ENCODE data around the gene MICA.
"Not testable (repeated sequence)": the region's sequence is repeated elsewhere in the genome, so short reads cannot be mapped to it uniquely, and the experiment has no call there.

The MICA gene

DNA sequence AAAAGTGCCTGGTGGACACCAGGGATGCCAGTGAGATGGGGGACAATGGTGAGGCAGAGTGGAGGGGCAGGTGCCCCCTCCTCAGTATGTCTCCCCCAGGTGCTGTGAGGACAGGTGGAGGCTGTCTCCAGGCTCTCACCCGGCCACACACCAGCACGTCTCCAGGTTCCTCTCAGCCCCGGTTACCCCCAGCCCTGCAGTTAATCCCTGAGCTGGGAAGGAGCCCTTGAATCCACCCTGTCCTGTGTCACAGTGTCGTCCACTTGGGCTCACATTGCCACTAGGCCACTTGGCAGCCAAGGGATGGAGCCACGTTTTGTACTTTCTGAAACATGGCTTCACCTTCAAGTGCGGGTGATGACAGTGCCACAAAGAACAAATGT, 24.7 kb upstream of the MICA start:
- DNase-seq (ENCODE audit: low read depth), result no peak
- no peak overlapping the region for H3K4me3 ChIP-seq (ENCODE audit: low read depth, low read length)

DNA sequence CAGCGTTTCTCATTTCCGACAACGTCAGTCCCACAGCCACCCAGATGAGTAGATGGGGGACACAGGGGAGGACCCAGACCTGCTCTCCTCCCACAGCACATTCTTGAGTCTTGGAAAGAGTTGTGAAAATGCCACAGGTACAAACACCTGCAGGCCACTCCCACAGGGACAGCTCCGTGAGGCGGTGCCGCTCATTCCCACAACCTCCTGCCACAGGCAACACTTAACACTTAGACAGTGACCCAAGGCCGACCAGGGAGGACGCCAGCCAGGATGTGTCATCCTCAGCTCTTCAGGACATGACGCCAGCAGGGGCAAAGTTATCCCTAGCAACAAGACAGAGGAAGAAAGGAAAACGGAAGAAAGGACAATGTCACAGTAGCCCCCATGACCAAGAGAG, 23.5 kb upstream of the MICA start:
- no peak for DNase-seq (ENCODE audit: low read depth)
- H3K4me3 ChIP-seq (ENCODE audit: low read depth, low read length), result no peak overlapping the region

DNA sequence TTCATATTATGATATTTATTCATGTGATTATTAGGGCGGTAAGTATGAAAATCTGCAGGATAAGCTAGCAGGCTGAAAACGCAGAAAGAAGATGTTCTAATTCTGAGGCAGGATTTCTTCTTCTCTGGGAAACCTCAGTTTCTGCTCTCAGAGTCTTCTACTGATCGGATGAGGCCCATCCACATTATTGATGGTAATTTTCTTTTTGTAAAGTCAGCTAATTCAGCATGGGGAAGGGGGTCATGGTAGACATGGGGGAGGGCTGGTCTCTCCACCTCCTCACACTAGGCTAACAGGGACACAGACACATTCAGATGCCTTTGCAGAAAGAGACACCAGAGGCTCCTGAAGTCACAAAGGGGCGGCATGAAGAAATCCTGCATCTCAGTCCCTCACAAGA, 21.7 kb upstream of the MICA start:
- H3K4me3 ChIP-seq (ENCODE audit: low read depth, low read length), result no peak overlapping the region
- no peak for DNase-seq (ENCODE audit: low read depth)

DNA sequence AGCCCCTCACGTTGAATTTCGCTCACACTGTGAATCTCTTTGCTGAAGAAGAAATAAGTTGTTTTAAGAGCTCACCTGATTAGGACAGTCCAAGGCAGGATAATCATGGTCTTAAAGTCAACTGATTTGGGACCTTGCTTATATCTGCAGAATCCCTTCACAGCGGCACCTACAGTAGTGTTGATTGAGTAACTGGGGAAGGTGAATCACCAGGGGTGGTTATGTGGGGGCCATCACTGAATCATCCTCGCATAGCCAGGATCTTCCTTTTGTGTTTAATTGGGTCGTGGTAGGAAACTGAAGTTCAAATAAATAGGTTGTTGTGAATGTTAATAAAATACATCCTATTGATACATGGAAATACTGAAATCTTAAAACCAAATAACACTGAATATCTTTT, 20.2 kb upstream of the MICA start:
- H3K4me3 ChIP-seq (ENCODE audit: low read depth, low read length), result no peak overlapping the region
- DNase-seq (ENCODE audit: low read depth), result no peak

DNA sequence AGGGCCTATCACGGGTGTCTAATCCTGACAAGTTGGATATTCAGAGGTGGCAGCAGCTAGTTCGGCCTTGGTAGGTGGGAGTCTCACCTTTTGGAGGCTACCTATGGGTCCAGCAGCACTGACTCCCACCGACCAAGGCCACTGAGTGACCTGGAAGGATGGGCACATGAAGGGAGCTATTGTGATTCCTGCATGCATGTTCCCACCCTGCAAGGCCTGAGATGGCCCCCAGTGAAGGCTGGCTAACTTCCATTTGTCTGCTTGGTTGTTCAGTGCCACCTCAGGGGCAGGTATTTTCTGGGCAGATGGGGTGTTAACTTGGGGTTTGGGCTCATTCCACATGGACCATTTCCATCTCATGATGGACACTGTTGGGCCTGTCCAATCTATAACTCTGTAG, 18.4 kb upstream of the MICA start:
- no peak for DNase-seq (ENCODE audit: low read depth)
- H3K4me3 ChIP-seq (ENCODE audit: low read depth, low read length), result no peak overlapping the region

DNA sequence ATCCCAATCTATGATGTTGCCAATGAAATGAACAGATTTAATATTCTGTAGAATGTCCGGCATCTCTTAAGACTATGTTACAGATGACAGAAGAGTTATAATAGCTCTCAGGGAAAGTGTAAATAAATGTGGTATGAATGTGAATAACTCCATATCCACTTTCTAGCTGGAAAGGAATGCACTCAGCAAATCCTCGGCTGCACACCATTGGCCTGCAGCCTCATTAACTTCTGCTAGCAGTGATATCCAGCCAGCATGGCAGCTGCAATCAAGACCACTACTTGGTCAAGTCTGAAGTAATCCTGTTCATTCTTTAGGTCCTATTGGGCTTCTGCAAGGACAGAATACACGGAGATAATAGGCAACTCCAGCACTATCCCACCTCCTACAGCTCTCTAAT, 17.3 kb upstream of the MICA start:
- no peak overlapping the region for H3K4me3 ChIP-seq (ENCODE audit: low read depth, low read length)
- DNase-seq (ENCODE audit: low read depth), result no peak

DNA sequence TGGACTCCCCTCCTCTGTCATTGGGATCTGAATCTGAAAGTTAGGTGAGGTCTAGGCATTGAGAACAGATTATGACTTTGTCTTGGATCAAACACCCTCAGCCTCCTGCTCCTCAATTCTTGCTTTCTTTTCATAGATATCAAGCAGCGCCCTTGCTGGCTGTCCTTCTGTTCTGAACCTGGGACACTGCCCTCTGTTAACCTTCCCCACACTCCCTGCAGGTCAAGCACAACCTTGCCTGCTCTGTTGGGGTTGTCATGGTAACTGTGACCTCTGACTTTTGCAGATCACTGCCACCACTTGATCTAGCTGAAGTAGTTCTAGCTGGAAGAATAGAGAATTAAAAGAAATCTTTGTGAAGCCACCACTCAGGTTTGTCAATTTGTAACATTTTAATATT, 16.4 kb upstream of the MICA start:
- no peak for DNase-seq (ENCODE audit: low read depth)
- H3K4me3 ChIP-seq (ENCODE audit: low read depth, low read length), result no peak overlapping the region

DNA sequence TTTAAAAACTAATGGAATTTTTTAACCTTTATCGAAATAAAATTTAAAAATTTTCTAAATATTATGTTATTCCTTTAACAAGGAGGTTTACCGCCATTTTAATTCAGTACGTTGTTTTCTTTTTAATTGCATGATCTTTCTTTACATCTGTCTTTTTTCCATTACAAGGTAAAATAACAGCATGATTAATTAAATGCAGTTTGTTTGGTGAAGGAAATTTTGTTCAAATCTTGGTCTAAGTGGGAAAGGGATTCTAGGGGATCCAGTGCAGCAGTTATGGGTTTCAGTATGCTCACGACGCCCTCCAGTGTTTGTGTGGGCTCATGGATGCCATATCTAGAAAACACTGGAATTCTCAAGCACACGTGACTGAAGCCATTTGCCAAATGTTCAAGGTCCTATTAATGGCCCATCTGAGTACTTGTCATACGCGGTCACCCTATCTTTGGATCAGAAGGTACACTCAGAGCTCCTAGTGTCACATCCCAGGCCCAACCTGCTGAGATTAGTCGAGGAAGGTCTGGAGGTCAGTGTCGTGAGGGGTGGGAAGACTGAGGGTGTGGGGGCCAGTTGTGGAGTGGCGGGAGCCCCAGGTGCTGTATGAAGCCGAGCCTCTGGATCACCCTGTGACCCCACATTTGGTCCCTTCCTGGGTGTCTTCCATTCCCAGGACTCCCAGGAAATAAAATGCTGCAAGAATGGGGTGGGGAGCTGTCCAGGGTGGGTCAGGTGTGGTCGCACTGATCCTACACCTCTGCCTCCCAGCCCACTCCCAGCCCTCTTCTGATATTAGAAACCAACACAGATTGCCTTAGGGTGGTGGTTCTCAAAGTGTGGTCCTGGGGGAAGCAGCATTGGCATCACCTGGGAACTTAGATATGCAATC, 14.2 kb upstream of the MICA start:
- not testable (repeated sequence) for DNase-seq (ENCODE audit: low read depth); H3K4me3 ChIP-seq (ENCODE audit: low read depth, low read length)

DNA sequence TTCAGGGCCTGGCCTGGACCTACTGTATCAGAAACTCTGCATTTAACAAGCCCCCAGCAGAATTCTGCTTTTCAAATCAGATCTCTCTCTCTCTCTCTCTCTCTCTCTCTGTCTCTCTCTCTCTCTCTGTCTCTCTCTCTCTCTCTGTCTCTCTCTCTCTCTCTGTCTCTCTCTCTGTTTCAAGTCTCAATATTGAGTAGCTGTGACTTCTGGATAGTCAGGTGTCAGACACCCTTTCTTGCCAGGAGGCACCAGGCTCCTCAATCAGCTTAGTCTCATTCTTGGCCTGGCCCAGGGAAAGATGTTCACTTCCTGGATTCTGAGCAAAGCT, 13.6 kb upstream of the MICA start:
- H3K4me3 ChIP-seq (ENCODE audit: low read depth, low read length); DNase-seq (ENCODE audit: low read depth): not testable (repeated sequence)

DNA sequence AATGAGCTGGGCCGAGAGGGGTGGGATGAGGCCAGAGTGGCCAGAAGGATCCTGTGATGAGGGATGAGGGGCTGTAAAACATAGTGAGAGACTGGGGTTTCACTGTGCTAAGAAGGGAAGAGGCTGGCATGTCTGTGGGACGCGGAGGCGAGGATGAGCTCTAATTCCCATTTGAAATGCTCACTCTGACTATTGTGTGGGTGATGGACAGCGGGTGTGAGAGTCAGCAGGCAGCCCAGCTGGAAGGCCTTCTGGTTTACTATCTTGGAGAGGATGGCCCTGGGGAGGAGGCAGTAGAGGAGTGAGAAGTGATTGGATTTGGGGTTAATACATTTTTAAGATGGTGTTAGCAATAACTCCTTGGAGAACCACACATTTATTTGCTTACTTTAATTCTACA, 9.5 kb upstream of the MICA start:
- no peak overlapping the region for H3K4me3 ChIP-seq (ENCODE audit: low read depth, low read length)
- DNase-seq (ENCODE audit: low read depth), result no peak

DNA sequence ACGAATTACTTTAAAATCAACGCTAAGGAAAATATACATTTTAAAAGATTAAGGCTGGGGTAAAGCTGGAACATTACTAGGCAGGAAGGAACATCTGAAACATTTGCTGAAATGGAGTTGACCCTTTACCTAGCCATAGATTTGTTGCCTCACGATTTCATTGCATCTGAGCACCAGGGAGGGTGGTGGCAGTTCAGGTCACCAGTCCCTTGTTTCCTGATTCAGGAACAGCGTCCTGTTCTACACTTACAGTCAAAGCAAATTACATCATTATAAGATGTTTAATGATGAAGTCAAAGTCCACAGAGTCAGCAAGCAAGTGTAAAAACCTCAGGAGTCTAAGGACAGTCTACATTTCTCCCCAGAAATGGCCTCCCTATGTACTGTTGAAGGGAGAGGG, 9.0 kb upstream of the MICA start:
- H3K4me3 ChIP-seq (ENCODE audit: low read depth, low read length), result no peak overlapping the region
- no peak for DNase-seq (ENCODE audit: low read depth)

DNA sequence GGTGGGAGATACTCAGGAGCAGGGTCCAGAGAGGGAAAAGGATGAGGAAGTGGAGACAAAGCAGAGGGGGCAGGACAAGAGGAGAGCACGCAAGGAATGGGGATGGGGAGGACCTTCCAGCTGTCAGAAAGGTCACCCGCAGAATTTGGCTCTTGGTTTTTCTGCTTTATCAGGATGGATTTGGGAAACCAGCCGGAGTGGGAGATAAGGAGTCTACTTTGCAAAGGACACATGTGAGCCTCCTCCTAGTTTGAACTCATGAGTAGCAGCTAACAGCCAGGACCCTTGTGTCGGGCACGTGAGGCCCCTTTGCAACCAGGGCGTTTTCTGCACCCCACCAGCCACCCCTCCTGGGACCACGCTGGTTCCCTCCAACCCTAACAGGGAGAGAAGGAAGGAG, 7.6 kb upstream of the MICA start:
- no peak for DNase-seq (ENCODE audit: low read depth)
- no peak overlapping the region for H3K4me3 ChIP-seq (ENCODE audit: low read depth, low read length)

DNA sequence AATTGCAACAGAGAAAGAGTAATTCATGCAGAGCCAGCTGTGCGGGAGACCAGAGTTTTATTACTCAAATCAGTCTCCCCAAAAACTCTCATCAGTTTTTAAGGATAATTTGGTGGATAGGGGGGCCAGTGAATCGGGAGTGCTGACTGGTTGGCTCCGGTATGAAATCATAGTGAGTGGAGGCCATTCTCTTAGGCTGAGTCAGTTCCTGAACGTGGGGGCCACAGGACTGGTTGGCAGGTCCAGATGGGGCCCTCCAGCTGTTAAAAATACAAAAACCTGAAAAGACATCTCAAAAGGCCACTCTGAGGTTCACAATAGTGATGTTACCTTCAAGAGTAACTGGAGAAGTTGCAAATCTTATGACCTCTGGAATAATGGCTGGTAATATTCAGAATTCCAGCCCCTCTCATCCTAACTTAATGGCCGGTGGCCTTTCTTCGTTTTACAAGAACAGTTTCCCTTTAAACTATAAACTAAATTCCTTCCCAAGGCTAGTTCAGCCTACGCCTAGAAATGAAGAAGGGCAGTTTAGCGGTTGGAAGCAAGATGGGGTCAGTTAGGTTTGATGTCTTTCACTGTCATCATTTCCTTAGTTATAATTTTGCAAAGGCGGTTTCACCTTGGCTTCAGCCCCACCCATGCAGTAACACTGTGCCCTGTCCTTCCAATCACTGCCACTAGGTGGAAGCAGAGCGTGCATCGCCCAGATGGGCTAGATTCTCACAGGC, 6.8 kb upstream of the MICA start:
- no peak for DNase-seq (ENCODE audit: low read depth)
- no peak overlapping the region for H3K4me3 ChIP-seq (ENCODE audit: low read depth, low read length)

DNA sequence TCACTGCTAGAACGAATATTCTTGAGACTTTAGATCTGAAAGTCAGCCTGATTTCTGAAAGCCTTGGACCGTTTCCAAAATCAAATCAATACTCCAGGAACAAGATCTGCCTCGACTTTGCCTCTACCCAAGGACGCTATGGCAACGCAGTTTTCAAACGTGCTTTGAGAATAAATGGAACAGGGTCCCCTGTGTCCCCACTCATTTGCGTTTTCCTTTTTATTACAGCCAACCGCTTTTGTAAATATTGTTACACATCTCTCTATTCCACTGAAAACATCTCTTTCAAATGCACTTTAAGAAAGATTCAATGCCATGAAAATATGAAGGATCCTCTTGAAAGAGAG, 6.3 kb upstream of the MICA start:
- DNase-seq (ENCODE audit: low read depth); H3K4me3 ChIP-seq (ENCODE audit: low read depth, low read length): not testable (repeated sequence)

DNA sequence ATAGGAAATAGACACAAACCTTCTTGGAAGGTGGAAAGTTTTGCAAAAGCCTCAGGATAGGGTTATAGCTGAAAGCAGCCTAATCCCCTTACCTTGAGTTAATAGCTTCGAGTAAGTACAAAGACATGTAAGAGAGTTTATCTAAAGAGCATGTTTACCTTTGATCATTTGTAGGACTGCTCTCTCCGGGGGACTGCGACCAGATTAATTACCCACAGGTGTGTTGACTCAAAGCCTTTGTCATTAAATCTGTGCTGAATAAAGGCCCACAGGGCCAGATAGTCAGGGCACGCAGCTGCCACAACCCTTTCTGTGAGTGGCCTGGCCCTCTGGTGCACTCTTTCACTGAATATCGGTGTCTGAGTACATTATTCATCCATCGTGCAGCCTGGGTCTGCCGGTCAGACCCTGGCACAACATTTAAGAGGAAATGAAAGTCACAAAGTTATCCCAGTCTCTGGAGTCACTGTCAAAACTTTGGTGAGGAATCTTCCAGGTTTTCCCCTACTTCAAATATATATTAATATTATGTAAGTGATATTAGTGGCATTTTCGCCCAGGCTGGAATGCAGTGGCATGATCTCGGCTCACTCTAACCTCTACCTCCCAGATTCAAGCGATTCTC, 5.4 kb upstream of the MICA start:
- no peak overlapping the region for H3K4me3 ChIP-seq (ENCODE audit: low read depth, low read length)

DNA sequence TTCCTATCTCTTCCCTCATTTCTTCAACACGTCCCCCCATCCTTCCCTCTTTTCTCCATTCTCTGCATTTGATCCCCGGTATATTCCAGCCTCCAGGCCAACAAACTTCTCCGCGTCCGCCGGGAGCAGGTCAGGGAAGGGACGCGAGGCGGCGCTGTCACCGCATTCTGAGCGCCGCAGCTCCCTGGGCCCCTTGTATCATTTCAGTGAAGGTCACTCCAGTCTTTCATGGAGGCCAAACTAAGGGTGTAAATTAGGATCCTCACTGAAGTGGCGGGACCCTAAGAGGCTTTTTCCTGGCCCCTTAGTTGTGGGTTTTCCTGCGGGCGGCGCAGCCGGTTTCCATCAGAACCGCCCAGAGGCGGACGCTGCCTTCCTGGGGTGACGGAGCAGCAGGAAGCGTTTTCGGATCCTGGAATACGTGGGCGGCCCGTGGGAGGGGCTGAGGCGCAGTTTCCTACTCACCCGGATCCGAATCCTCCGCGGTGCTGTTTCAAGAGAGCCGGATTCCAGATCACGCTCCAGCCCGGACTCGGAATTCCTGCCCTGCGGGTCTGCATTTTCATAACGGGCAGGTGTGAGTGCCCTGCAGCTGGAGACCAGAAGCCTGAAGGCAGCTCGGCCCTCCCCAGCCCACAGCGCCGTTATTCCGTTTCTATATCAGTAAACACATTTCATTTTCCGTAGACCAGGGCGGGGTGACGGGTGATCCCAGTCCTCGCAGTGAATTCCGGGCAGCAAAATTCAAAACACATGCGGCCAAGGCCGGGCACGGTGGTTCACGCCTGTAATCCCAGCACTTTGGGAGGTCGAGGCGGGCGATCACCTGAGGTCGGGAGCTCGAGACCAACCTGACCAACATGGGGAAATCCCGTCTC, 3.6 kb upstream of the MICA start:
- H3K4me3 ChIP-seq (ENCODE audit: low read depth, low read length), result peak overlapping the region; percentile 81
- peak; percentile 69 for DNase-seq (ENCODE audit: low read depth)

More for the DNA sequence above, 5.4 kb upstream of the MICA start:
- DNase-seq (ENCODE audit: low read depth), result no peak

DNA sequence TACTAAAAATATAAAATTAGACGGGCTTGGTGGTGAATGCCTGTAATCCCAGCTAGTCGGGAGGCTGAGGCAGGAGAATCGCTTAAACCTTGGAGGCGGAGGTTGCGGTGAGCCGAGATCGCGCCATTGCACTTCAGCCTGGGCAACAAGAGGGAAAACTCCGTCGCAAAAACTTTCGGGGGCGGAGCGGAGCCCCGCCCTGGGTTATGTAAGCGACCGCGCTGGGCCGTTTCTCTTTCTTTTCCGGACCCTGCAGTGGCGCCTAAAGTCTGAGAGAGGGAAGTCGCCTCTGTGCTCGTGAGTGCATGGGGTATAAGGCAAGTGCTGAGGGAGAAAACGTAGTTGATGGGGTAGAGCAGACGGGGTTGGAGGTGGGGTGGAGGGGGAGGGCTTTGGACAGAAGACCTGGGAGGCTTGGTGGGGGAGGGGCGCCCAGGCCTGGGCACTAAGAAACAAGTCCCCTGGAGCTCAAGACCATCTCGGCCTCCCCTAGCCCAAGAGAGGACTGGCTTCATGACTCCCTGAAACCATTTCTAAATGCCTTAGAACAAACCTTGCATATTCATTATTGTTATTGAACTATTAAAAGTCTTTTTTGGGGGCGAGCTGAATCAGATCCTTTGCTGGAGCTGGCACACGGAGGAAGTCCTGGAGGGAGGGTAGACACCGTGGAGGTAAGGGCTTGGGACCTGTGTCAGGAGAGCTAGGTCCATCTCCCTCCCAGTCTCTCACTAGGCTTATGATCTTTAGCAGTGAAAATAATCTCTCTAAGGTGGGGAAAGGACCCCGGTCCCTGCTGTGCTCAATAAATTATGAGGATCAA, 2.7 kb upstream of the MICA start:
- DNase-seq (ENCODE audit: low read depth), result no peak
- H3K4me3 ChIP-seq (ENCODE audit: low read depth, low read length), result peak overlapping the region; percentile 81

DNA sequence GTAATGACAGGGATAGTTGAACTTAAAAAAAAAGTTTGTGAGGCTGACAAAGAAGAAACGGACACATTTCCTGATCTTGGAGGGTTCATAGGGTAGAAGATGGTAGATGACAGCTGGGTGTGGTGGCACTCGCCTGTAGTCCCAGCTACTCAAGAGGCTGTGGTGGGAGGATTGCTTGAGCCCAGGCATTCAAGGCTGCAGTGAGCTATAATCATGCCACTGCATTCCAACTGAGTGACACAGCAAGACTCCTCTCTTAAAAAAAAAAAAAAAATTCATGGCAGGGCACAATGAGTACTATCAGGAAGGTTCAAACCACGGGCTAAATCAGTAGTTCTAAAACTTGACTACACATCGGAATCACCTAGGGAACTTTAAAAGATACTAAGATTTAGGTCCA, 2.0 kb upstream of the MICA start:
- DNase-seq (ENCODE audit: low read depth), result peak; percentile 44
- peak overlapping the region; percentile 81 for H3K4me3 ChIP-seq (ENCODE audit: low read depth, low read length)

All from skeletal muscle cell (primary cell).